H9 (cell line): Measurements from ENCODE around the gene ARMS2. TPM values are rescaled to one million over a fixed set of nuclear protein-coding genes. Genes with fewer than 3 reads are reported as not detected.
A peak's percentile ranks its signal among the peaks of the same experiment; 100 is the strongest.

Experiments
- DNase-seq: peaks from one replicate; pipeline ENCODE4 v3.0.0-alpha.2; 2017
- H2AFZ ChIP-seq: one replicate; pipeline ENCODE4 v1.6.1; 2013; ENCODE audit warnings: mild to moderate bottlenecking, low read length, control low read depth, moderate library complexity
- H2AK5ac ChIP-seq: 2 replicates; pipeline ENCODE4 v1.6.1; 2013; ENCODE audit warnings: low read length, control low read depth, mixed read lengths; ENCODE audit not compliant: insufficient read length
- H2BK120ac ChIP-seq: one replicate; pipeline ENCODE4 v1.6.1; 2013; ENCODE audit warnings: low read depth, mild to moderate bottlenecking, low read length, control low read depth, inconsistent platforms; ENCODE audit not compliant: poor library complexity, severe bottlenecking
- H2BK12ac ChIP-seq: 2 replicates; pipeline ENCODE4 v1.6.1; 2013; ENCODE audit warnings: low read length, control low read depth, mixed read lengths, low read depth; ENCODE audit not compliant: insufficient read length
- H2BK15ac ChIP-seq: 2 replicates; pipeline ENCODE4 v1.6.1; 2013; ENCODE audit warnings: low read depth, low read length, control low read depth
- H2BK20ac ChIP-seq: one replicate; pipeline ENCODE4 v1.6.1; 2013; ENCODE audit warnings: low read depth, mild to moderate bottlenecking, low read length, control low read depth, inconsistent platforms; ENCODE audit not compliant: poor library complexity, severe bottlenecking
- H2BK5ac ChIP-seq: 2 replicates; pipeline ENCODE4 v1.6.1; 2013; ENCODE audit warnings: low read length, control low read depth, mixed read lengths; ENCODE audit not compliant: insufficient read length
- H3K14ac ChIP-seq: 2 replicates; pipeline ENCODE4 v1.6.1; 2013; ENCODE audit warnings: low read length, control low read depth; ENCODE audit not compliant: insufficient read depth
- H3K18ac ChIP-seq: 2 replicates; pipeline ENCODE4 v1.6.1; 2013; ENCODE audit warnings: low read depth, mild to moderate bottlenecking, mixed read lengths, low read length, control low read depth; ENCODE audit not compliant: insufficient read length
- H3K23ac ChIP-seq: 2 replicates; pipeline ENCODE4 v1.6.1; 2013; ENCODE audit warnings: low read length, control low read depth, mixed read lengths, low read depth; ENCODE audit not compliant: insufficient read length
- H3K23me2 ChIP-seq: 2 replicates; pipeline ENCODE4 v1.6.1; 2013; ENCODE audit warnings: low read depth, mild to moderate bottlenecking, mixed read lengths, low read length, control low read depth; ENCODE audit not compliant: insufficient read length, poor library complexity, severe bottlenecking
- H3K27ac ChIP-seq: 2 replicates; pipeline ENCODE4 v1.5.1; 2013; ENCODE audit warnings: low read length, control low read depth, mixed read lengths, low read depth; ENCODE audit not compliant: insufficient read length
- H3K27me3 ChIP-seq: 2 replicates; pipeline ENCODE4 v1.6.1; 2013; ENCODE audit warnings: low read length, control low read depth, inconsistent platforms; ENCODE audit not compliant: insufficient read depth
- H3K4ac ChIP-seq: 2 replicates; pipeline ENCODE4 v1.6.1; 2013; ENCODE audit warnings: low read depth, mild to moderate bottlenecking, control low read depth, inconsistent platforms, low read length, moderate library complexity
- H3K4me1 ChIP-seq: 2 replicates; pipeline ENCODE4 v1.6.1; 2013; ENCODE audit warnings: low read length, control low read depth, inconsistent platforms; ENCODE audit not compliant: insufficient read depth
- H3K4me2 ChIP-seq: 2 replicates; pipeline ENCODE4 v1.6.1; 2013; ENCODE audit warnings: low read length, control low read depth, mixed read lengths; ENCODE audit not compliant: insufficient read length, insufficient read depth
- H3K56ac ChIP-seq: 2 replicates; pipeline ENCODE4 v1.6.1; 2013; ENCODE audit warnings: low read depth, mild to moderate bottlenecking, mixed read lengths, low read length, control low read depth; ENCODE audit not compliant: insufficient read length
- H3K79me1 ChIP-seq: 2 replicates; pipeline ENCODE4 v1.6.1; 2013; ENCODE audit warnings: low read depth, mild to moderate bottlenecking, moderate library complexity, low read length, control low read depth, inconsistent platforms; ENCODE audit not compliant: insufficient read depth, poor library complexity, severe bottlenecking
- H3K79me2 ChIP-seq: 2 replicates; pipeline ENCODE4 v1.6.1; 2013; ENCODE audit warnings: low read length, control low read depth, inconsistent platforms; ENCODE audit not compliant: insufficient read depth
- H3K9ac ChIP-seq: 2 replicates; pipeline ENCODE4 v1.6.1; 2013; ENCODE audit warnings: low read length, control low read depth, mixed read lengths; ENCODE audit not compliant: insufficient read length; ENCODE audit errors: extremely low read depth
- H3K9me3 ChIP-seq: one replicate; pipeline ENCODE4 v1.6.1; 2013; ENCODE audit warnings: low read depth, low read length, inconsistent platforms; ENCODE audit not compliant: control insufficient read depth
- H3T11ph ChIP-seq: one replicate; pipeline ENCODE4 v1.6.1; 2013; ENCODE audit warnings: mild to moderate bottlenecking, low read length, control low read depth, inconsistent platforms
- H4K20me1 ChIP-seq: one replicate; pipeline ENCODE4 v1.6.1; 2013; ENCODE audit not compliant: control insufficient read depth, insufficient read length, insufficient read depth
- H4K5ac ChIP-seq: 2 replicates; pipeline ENCODE4 v1.6.1; 2013; ENCODE audit warnings: low read depth, mild to moderate bottlenecking, mixed read lengths, low read length, control low read depth; ENCODE audit not compliant: insufficient read length
- H4K8ac ChIP-seq: replicated peaks from 2 replicates; pipeline ENCODE4 v1.6.1; 2013; ENCODE audit warnings: low read length, control low read depth, mixed read lengths, low read depth; ENCODE audit not compliant: insufficient read length
- H4K91ac ChIP-seq: 2 replicates; pipeline ENCODE4 v1.6.1; 2013; ENCODE audit warnings: low read depth, mild to moderate bottlenecking, moderate library complexity, mixed read lengths, low read length, control low read depth; ENCODE audit not compliant: insufficient read length
- H3K27ac Mint-ChIP-seq, 3 experiments: 2 replicates in 2 of 3; 3 replicates in 1 of 3; pipeline ENCODE4 v1.8.0; 2020 to 2021; ENCODE audit warnings: mixed read lengths in 3 of 3, mild to moderate bottlenecking in 1 of 3, moderate library complexity in 1 of 3
- H3K27me3 Mint-ChIP-seq: 2 replicates; pipeline ENCODE4 v1.8.0; 2021; ENCODE audit warnings: low read depth, mild to moderate bottlenecking, moderate library complexity, mixed read lengths
- H3K36me3 Mint-ChIP-seq, 3 experiments: 2 replicates in 2 of 3; 3 replicates in 1 of 3; pipeline ENCODE4 v1.8.0; 2020 to 2021; ENCODE audit warnings: low read depth in 3 of 3, mixed read lengths in 3 of 3; ENCODE audit not compliant: insufficient read depth in 1 of 3
- H3K4me1 Mint-ChIP-seq, 2 experiments: 2 replicates each; pipeline ENCODE4 v1.8.0; 2020; ENCODE audit warnings: mixed read lengths in 2 of 2
- H3K4me3 Mint-ChIP-seq, 2 experiments: 2 replicates in 1 of 2; 3 replicates in 1 of 2; pipeline ENCODE4 v1.8.0; 2020 to 2021; ENCODE audit warnings: mild to moderate bottlenecking in 2 of 2, mixed read lengths in 2 of 2, moderate library complexity in 1 of 2
- H3K9me3 Mint-ChIP-seq, 2 experiments: 2 replicates in 1 of 2; 3 replicates in 1 of 2; pipeline ENCODE4 v1.8.0; 2020; ENCODE audit warnings: mild to moderate bottlenecking in 2 of 2, mixed read lengths in 2 of 2, moderate library complexity in 1 of 2
- CTCF ChIP-seq: fragments of 200-600 bp; sonication (generic); conservative IDR thresholded peaks from 3 replicates; pipeline ENCODE4 v1.8.0; 2021; ENCODE audit warnings: antibody characterized with exemption, mild to moderate bottlenecking
- WGBS: extraction: QIAGEN DNeasy Blood & Tissue Kit; methylation state at CpG from one replicate; pipeline ENCODE4 v1.1.7; 2013; ENCODE audit warnings: missing lambda C conversion rate, low lambda C conversion rate, mixed read lengths; ENCODE audit not compliant: insufficient read length; ENCODE audit errors: extremely low coverage; 5-methylcytosine and 5-hydroxymethylcytosine counted together
- total RNA-seq: library from RNA; stranded (reverse); gene quantifications from 2 replicates; pipeline ENCODE4 v1.2.1, GENCODE V29; 2021

Gene ARMS2
- total RNA-seq, 1 experiment from 2014 or later = not detected

- Histone ChIP-seq H2BK120ac (no peak overlapping the region), H2BK15ac (no peak overlapping the region), H3K4me2 (no peak overlapping the region), H3K27ac (no peak overlapping the region), H3K9me3 (no peaks in the 10 kb centered on the region), H3K79me2 (no peaks in the 10 kb centered on the region), H4K5ac (no peak overlapping the region), H3K9ac (no peak overlapping the region), H4K8ac (no peak overlapping the region), H3K23me2 (no peaks in the 10 kb centered on the region), H3K56ac (no peak overlapping the region), H2AK5ac (no peak overlapping the region), H2BK5ac (no peak overlapping the region), H3K4ac (no peak overlapping the region), H3K4me1 (no peaks in the 10 kb centered on the region), H3K23ac (no peak overlapping the region), H3K79me1 (no peaks in the 10 kb centered on the region), H3K27me3 (no peaks in the 10 kb centered on the region), H3T11ph (no peak overlapping the region), H4K91ac (no peak overlapping the region), H2BK20ac (no peak overlapping the region), H4K20me1 (no peaks in the 10 kb centered on the region), H3K18ac (no peak overlapping the region), H2BK12ac (no peak overlapping the region), H2AFZ (no peak overlapping the region), H3K14ac (no peak overlapping the region)
- H3K4me1 Mint-ChIP-seq = 0 out of 4 replicates have a peak, but pooled peaks cover 0 to 3% of the 10 kb centered on the region in 2 experiments
- no peak for TF ChIP-seq CTCF
- no peak overlapping the region for H3K4me3 Mint-ChIP-seq
- no peaks in the 10 kb centered on the region for H3K9me3 Mint-ChIP-seq
- H3K27ac Mint-ChIP-seq = 0 out of 7 replicates have a peak overlapping the region, but pooled peaks of 1 of the 3 experiments have one; percentile 25
- H3K36me3 Mint-ChIP-seq = peaks cover 0 to 1% (median 0%) of the 10 kb centered on the region in 3 experiments; a peak in 1 of 7 replicates
- H3K27me3 Mint-ChIP-seq = peaks cover 2% of the 10 kb centered on the region; the same call in 1 of the 2 replicates
- DNase-seq = no peak
- WGBS = no CpG with 5 or more reads among the region's 13 CpGs
These were observed 48.6 kb downstream of the ARMS2 start for GRCh38 chr10:122503012-122503411.
